GM13976 (cell line): ENCODE results near the gene MEPCE.
A peak's percentile ranks its signal among the peaks of the same experiment; 100 is the strongest.
"Not testable (repeated sequence)": the region's sequence is repeated elsewhere in the genome, so short reads cannot be mapped to it uniquely, and the experiment has no call there.

ENCODE experiments used
- DNase-seq: peaks from one replicate; pipeline ENCODE4 v3.0.0; 2012; ENCODE audit warnings: low spot score
- CTCF ChIP-seq: IDR thresholded peaks from 2 replicates; pipeline ENCODE4 v1.5.1; 2012; ENCODE audit warnings: borderline replicate concordance, mild to moderate bottlenecking; ENCODE audit not compliant: insufficient read depth; ENCODE audit errors: extremely low read depth, missing control alignments, control extremely low read depth
- in situ Hi-C: fragments of 300-500 bp; cut with MboI; formaldehyde crosslinking; loops from one replicate; pipeline ENCODE4 v1.12.0; 2022; ENCODE audit warnings: low sequenced_read_pairs, mixed read lengths, inconsistent platforms; ENCODE audit not compliant: unreplicated experiment

The MEPCE gene

GRCh38 chr7:100438172-100438571, 8.5 kb downstream of the MEPCE start:
- no peak for TF ChIP-seq CTCF
- DNase-seq = no peak
- in situ Hi-C loops = no loop called here

- in situ Hi-C loops, DNase-seq: not testable (repeated sequence)
Observed at GRCh38 chr7:100438731-100439130, 9.1 kb downstream of the MEPCE start.

GRCh38 chr7:100439244-100439643, 9.6 kb downstream of the MEPCE start:
- in situ Hi-C loops, DNase-seq: not testable (repeated sequence)

- in situ Hi-C loops = no loop called here
- no peak for TF ChIP-seq CTCF
- no peak for DNase-seq
Observed at GRCh38 chr7:100441641-100442535, 12.3 kb downstream of the MEPCE start.

GRCh38 chr7:100443096-100443840, 13.6 kb downstream of the MEPCE start:
- no peak for DNase-seq
- in situ Hi-C loops = no loop called here
- no peak for TF ChIP-seq CTCF

GRCh38 chr7:100444311-100445278, 15.0 kb downstream of the MEPCE start:
- peak; percentile 42 for DNase-seq
- no peak for TF ChIP-seq CTCF
- in situ Hi-C loops = no loop called here

GRCh38 chr7:100446040-100446439, 16.4 kb downstream of the MEPCE start:
- in situ Hi-C loops = no loop called here
- TF ChIP-seq CTCF = no peak
- DNase-seq = no peak

GRCh38 chr7:100447363-100447762, 17.7 kb downstream of the MEPCE start:
- in situ Hi-C loops = not testable (repeated sequence)

More at GRCh38 chr7:100447363-100447762, 17.7 kb downstream of the MEPCE start:
- not testable (repeated sequence) for DNase-seq
